Sigmoid colon (tissue), 4 donors: ENCODE data around the gene ADAM30.

Experiments used
- CTCF ChIP-seq, 4 experiments: fragments of 450-650 bp in 3 of 4; fragments of 200-600 bp in 1 of 4; IDR thresholded peaks; one replicate each; pipeline ENCODE4 v1.5.1; 2016 to 2019; ENCODE audit warnings: antibody characterized with exemption in 4 of 4, mild to moderate bottlenecking in 3 of 4, moderate library complexity in 2 of 4
- EP300 ChIP-seq, 4 donors: sonication (generic); formaldehyde crosslinking; IDR thresholded peaks; one replicate each; pipeline ENCODE4 v1.6.1; 2017; ENCODE audit warnings: antibody characterized with exemption in 4 of 4
- POLR2A ChIP-seq, 2 donors: fragments of 450-650 bp; IDR thresholded peaks; one replicate each; pipeline ENCODE4 v1.6.1; 2016; ENCODE audit warnings: antibody characterized with exemption in 2 of 2, mild to moderate bottlenecking in 2 of 2, moderate library complexity in 2 of 2
- POLR2AphosphoS5 ChIP-seq, 4 donors: sonication (generic); formaldehyde crosslinking; IDR thresholded peaks; one replicate each; pipeline ENCODE4 v1.6.1; 2017; ENCODE audit warnings: antibody characterized with exemption in 4 of 4

- TF ChIP-seq CTCF (IDR thresholded peaks at IDR 0.05) (no peak), POLR2A (IDR thresholded peaks at IDR 0.05) (no peak), EP300 (IDR thresholded peaks at IDR 0.05) (no peak), POLR2AphosphoS5 (IDR thresholded peaks at IDR 0.05) (no peak)
Observed at GRCh38 chr1:119943216-119943615, 46.9 kb upstream of the ADAM30 start.
